Measurements from ENCODE around the gene B4GALNT3. TPM values are rescaled to one million over a fixed set of nuclear protein-coding genes. Genes with fewer than 3 reads are reported as not detected.

Gene B4GALNT3
- total RNA-seq, 2 experiments from 2014 or later = 3.4 to 5.4 TPM

- no peaks in the 10 kb centered on the region for H3K9me2 ChIP-seq (ENCODE audit: insufficient read depth, low read length)
- H3K36me3 ChIP-seq (ENCODE audit: insufficient read depth, low read length) = no peaks in the 10 kb centered on the region
- peak overlapping the region; percentile 63 for H3K4me2 ChIP-seq (ENCODE audit: low read length)
- H3K4me1 ChIP-seq (ENCODE audit: insufficient read depth, low read length, poor library complexity, severe bottlenecking) = peaks cover 32% of the 10 kb centered on the region
- DNase-seq (ENCODE audit: low spot score) = peak; percentile 72
- H3K9me3 ChIP-seq (ENCODE audit: low read length) = no peaks in the 10 kb centered on the region
- BruUV-seq (replicated peaks) = no TSS peak
- H3K27ac ChIP-seq (ENCODE audit: low read depth, low read length, poor library complexity, severe bottlenecking) = peak overlapping the region; percentile 11
- H2AFZ ChIP-seq (ENCODE audit: low read length) = peak overlapping the region; percentile 59
- ChIA-PET POLR2A (no interaction called here), CTCF (ENCODE audit: unreplicated experiment) (interaction anchor here (0.5 to 0.9 kb wide), 3 partner anchors 15 to 1721 kb away, joined by 3 to 4 read pairs (median 3); no protein-coding TSS in a partner anchor)
- no peak for TF ChIP-seq EZH2phosphoT487 (IDR thresholded peaks at IDR 0.05; ENCODE audit: borderline replicate concordance, low read depth, low read length)
- TF ChIP-seq CTCF (conservative IDR thresholded peaks at IDR 0.05; ENCODE audit: low read length) = no peak
- peak overlapping the region; percentile 65 for H3K4me3 ChIP-seq (ENCODE audit: low read depth, low read length, poor library complexity, severe bottlenecking)
- no peaks in the 10 kb centered on the region for H4K20me1 ChIP-seq (ENCODE audit: insufficient read depth, low read length)
- intact Hi-C loops (cut with micrococcal nuclease; ENCODE audit: unreplicated experiment) = no loop called here
- peaks cover 4% of the 10 kb centered on the region; the same call in 1 of the 2 replicates for H3K79me2 ChIP-seq (ENCODE audit: insufficient read depth, low read depth, low read length)
These were observed 93.7 kb downstream of the B4GALNT3 start for GRCh38 chr12:553216-554000.

- Histone ChIP-seq H3K9me3 (ENCODE audit: low read length) (no peaks in the 10 kb centered on the region), H4K20me1 (ENCODE audit: insufficient read depth, low read length) (no peaks in the 10 kb centered on the region), H2AFZ (ENCODE audit: low read length) (peak overlapping the region; percentile 59; the same call in 1 of the 2 replicates), H3K4me3 (ENCODE audit: low read depth, low read length, poor library complexity, severe bottlenecking) (peak overlapping the region; percentile 65), H3K9me2 (ENCODE audit: insufficient read depth, low read length) (no peaks in the 10 kb centered on the region), H3K4me1 (ENCODE audit: insufficient read depth, low read length, poor library complexity, severe bottlenecking) (peaks cover 32% of the 10 kb centered on the region), H3K4me2 (ENCODE audit: low read length) (peak overlapping the region; percentile 63), H3K27ac (ENCODE audit: low read depth, low read length, poor library complexity, severe bottlenecking) (peak overlapping the region; percentile 11), H3K36me3 (ENCODE audit: insufficient read depth, low read length) (no peaks in the 10 kb centered on the region), H3K79me2 (ENCODE audit: insufficient read depth, low read depth, low read length) (peaks cover 4% of the 10 kb centered on the region; the same call in 1 of the 2 replicates)
- ChIA-PET POLR2A (no interaction called here), CTCF (ENCODE audit: unreplicated experiment) (interaction anchor here (0.6 to 1.1 kb wide), 3 partner anchors 10 to 153 kb away, joined by 3 read pairs; no protein-coding TSS in a partner anchor)
- TF ChIP-seq CTCF (conservative IDR thresholded peaks at IDR 0.05; ENCODE audit: low read length) = no peak
- no peak for TF ChIP-seq EZH2phosphoT487 (IDR thresholded peaks at IDR 0.05; ENCODE audit: borderline replicate concordance, low read depth, low read length)
- intact Hi-C loops (cut with micrococcal nuclease; ENCODE audit: unreplicated experiment) = no loop called here
- BruUV-seq (replicated peaks) = TSS peak; percentile 90
- no peak for DNase-seq (ENCODE audit: low spot score)
These were observed 94.2 kb downstream of the B4GALNT3 start for GRCh38 chr12:554001-554285.

GRCh38 chr12:556498-556897 lies 96.8 kb downstream of the B4GALNT3 start:
- intact Hi-C loops (cut with micrococcal nuclease; ENCODE audit: unreplicated experiment) = no loop called here
- H3K4me3 ChIP-seq (ENCODE audit: low read depth, low read length, poor library complexity, severe bottlenecking) = no peak overlapping the region
- H3K4me2 ChIP-seq (ENCODE audit: low read length) = no peak overlapping the region
- H3K27ac ChIP-seq (ENCODE audit: low read depth, low read length, poor library complexity, severe bottlenecking) = no peak overlapping the region
- no peaks in the 10 kb centered on the region for H3K36me3 ChIP-seq (ENCODE audit: insufficient read depth, low read length)
- CTCF ChIA-PET (ENCODE audit: unreplicated experiment) = no interaction called here
- TF ChIP-seq CTCF (conservative IDR thresholded peaks at IDR 0.05; ENCODE audit: low read length) (no peak), EZH2phosphoT487 (IDR thresholded peaks at IDR 0.05; ENCODE audit: borderline replicate concordance, low read depth, low read length) (no peak)
- H3K9me2 ChIP-seq (ENCODE audit: insufficient read depth, low read length) = no peaks in the 10 kb centered on the region
- no peaks in the 10 kb centered on the region for H4K20me1 ChIP-seq (ENCODE audit: insufficient read depth, low read length)
- no peak overlapping the region for H2AFZ ChIP-seq (ENCODE audit: low read length)
- H3K79me2 ChIP-seq (ENCODE audit: insufficient read depth, low read depth, low read length) = peaks cover 4% of the 10 kb centered on the region; the same call in 1 of the 2 replicates
- no TSS peak for BruUV-seq (replicated peaks)
- no peaks in the 10 kb centered on the region for H3K9me3 ChIP-seq (ENCODE audit: low read length)
- peaks cover 32% of the 10 kb centered on the region for H3K4me1 ChIP-seq (ENCODE audit: insufficient read depth, low read length, poor library complexity, severe bottlenecking)
- no peak for DNase-seq (ENCODE audit: low spot score)
- POLR2A ChIA-PET = interaction anchor here (0.6 kb wide), 1 partner anchor 115 kb away, joined by 3 read pairs; no protein-coding TSS in a partner anchor

All from OCI-LY7 (cell line).